ENCODE measurements around the gene BCL2.

The BCL2 gene

DNA sequence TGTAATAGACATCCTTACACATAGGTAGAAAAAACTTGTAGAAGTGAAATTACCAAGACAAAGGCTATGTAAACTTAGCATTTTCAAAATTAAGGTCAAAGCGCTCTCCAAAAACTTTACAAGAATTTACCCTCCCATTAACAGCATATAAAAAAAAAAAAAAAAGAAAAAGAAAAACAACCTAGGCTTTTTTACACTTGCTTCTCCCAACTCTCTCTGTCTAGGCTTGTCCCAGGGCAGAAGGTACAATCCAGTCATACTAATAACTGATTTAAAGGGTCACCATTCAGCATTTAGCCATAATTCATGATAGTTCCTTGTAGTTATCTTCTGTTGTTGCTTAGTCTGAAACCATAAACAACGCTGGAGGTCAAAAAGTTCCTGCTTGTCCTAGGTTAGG, 130.5 kb downstream of the BCL2 start:
- no peak overlapping the region for H3K27ac ChIP-seq

DNA sequence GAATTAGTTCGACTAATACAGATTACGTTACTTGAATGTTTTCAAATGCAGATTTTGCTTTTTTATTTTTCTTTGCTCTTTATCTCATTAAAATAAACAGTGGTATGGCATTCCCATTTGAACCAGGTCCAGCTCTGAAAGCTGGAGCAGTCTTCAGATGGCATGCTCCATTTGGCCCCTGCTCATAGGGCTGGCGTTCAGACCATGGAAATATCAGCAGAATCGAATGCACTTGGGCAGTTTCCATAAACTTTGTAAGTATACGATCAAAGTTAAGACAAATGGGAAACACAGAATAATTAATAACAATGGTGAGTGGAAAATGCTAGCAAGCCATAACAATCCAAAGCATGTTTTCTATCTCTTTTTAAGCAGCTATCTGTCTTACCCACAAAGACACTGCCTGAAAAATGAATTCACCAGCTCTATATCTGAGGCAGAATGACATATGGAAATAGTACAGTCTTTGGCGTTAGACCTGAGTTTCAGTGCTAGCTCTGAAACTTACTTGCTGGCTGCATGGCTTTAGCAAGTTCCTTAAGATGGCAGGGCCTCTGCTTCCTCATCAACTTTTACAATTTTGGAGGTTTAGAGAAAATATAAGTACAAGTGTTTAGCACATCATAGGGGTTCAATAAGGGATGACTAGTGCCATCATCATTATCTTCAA, 131.6 kb downstream of the BCL2 start:
- H3K36me3 ChIP-seq (ENCODE audit: insufficient read depth), result no peaks in the 10 kb centered on the region
- H3K79me2 ChIP-seq (ENCODE audit: insufficient read depth, low read depth), result peaks cover 38% of the 10 kb centered on the region
- TF ChIP-seq, protein P1, sequence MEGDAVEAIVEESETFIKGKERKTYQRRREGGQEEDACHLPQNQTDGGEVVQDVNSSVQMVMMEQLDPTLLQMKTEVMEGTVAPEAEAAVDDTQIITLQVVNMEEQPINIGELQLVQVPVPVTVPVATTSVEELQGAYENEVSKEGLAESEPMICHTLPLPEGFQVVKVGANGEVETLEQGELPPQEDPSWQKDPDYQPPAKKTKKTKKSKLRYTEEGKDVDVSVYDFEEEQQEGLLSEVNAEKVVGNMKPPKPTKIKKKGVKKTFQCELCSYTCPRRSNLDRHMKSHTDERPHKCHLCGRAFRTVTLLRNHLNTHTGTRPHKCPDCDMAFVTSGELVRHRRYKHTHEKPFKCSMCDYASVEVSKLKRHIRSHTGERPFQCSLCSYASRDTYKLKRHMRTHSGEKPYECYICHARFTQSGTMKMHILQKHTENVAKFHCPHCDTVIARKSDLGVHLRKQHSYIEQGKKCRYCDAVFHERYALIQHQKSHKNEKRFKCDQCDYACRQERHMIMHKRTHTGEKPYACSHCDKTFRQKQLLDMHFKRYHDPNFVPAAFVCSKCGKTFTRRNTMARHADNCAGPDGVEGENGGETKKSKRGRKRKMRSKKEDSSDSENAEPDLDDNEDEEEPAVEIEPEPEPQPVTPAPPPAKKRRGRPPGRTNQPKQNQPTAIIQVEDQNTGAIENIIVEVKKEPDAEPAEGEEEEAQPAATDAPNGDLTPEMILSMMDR (conservative IDR thresholded peaks at IDR 0.05; ENCODE audit: low read depth, low read length), result no peak
- H3K9ac ChIP-seq, result peak overlapping the region; percentile 16; the same call in 1 of the 2 replicates
- peak overlapping the region; percentile 51 for H3K27ac ChIP-seq
- H2AFZ ChIP-seq (ENCODE audit: low read depth), result peak overlapping the region; percentile 24; the same call in 1 of the 2 replicates
- no peaks in the 10 kb centered on the region for H4K20me1 ChIP-seq (ENCODE audit: insufficient read depth)
- no peaks in the 10 kb centered on the region for H3K27me3 ChIP-seq (ENCODE audit: insufficient read depth, low read depth)
- no peak overlapping the region for H3K4me3 ChIP-seq (IDR thresholded peaks at IDR 0.05; ENCODE audit: insufficient read depth, low read depth, low read length)
- H3K4me2 ChIP-seq, result peak overlapping the region; percentile 74
- H3K4me1 ChIP-seq (ENCODE audit: low read depth, poor library complexity, severe bottlenecking), result peaks cover 67% of the 10 kb centered on the region

More for the DNA sequence above, 130.5 kb downstream of the BCL2 start:
- no peaks in the 10 kb centered on the region for H3K27me3 ChIP-seq (ENCODE audit: insufficient read depth, low read depth)
- H3K4me3 ChIP-seq (IDR thresholded peaks at IDR 0.05; ENCODE audit: insufficient read depth, low read depth, low read length), result no peak overlapping the region
- H3K79me2 ChIP-seq (ENCODE audit: insufficient read depth, low read depth), result peaks cover 38% of the 10 kb centered on the region
- no peaks in the 10 kb centered on the region for H3K36me3 ChIP-seq (ENCODE audit: insufficient read depth)
- no peaks in the 10 kb centered on the region for H4K20me1 ChIP-seq (ENCODE audit: insufficient read depth)
- H2AFZ ChIP-seq (ENCODE audit: low read depth), result no peak overlapping the region
- H3K9ac ChIP-seq, result no peak overlapping the region
- TF ChIP-seq, protein P1 (conservative IDR thresholded peaks at IDR 0.05; ENCODE audit: low read depth, low read length), result no peak
- peaks cover 79% of the 10 kb centered on the region for H3K4me1 ChIP-seq (ENCODE audit: low read depth, poor library complexity, severe bottlenecking)
- peak overlapping the region; percentile 74; the same call in 1 of the 2 replicates for H3K4me2 ChIP-seq

DNA sequence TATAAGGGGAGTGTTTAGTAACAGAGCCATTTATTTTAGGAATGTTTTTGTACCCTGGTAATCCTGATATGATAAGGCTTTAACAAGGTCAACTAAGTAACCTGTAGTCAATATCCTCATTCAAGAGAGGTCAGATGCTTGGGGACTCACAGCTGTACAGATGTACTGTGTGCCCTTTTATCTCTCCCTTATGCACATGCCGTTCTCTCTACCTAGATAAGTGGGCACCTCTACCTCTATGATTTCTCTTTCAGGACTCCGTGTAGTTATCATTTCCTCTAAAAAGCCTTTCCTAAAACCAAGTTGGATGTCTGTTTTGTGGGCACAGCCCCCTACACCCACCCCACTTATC, 132.4 kb downstream of the BCL2 start:
- Histone ChIP-seq H3K36me3 (ENCODE audit: insufficient read depth) (no peaks in the 10 kb centered on the region), H3K79me2 (ENCODE audit: insufficient read depth, low read depth) (peaks cover 37% of the 10 kb centered on the region), H3K4me1 (ENCODE audit: low read depth, poor library complexity, severe bottlenecking) (peaks cover 60% of the 10 kb centered on the region), H2AFZ (ENCODE audit: low read depth) (no peak overlapping the region), H3K27ac (peak overlapping the region; percentile 51), H3K27me3 (ENCODE audit: insufficient read depth, low read depth) (no peaks in the 10 kb centered on the region), H3K4me3 (IDR thresholded peaks at IDR 0.05; ENCODE audit: insufficient read depth, low read depth, low read length) (no peak overlapping the region), H3K9ac (no peak overlapping the region), H3K4me2 (peak overlapping the region; percentile 74), H4K20me1 (ENCODE audit: insufficient read depth) (no peaks in the 10 kb centered on the region)
- TF ChIP-seq, protein P1 (conservative IDR thresholded peaks at IDR 0.05; ENCODE audit: low read depth, low read length), result no peak

DNA sequence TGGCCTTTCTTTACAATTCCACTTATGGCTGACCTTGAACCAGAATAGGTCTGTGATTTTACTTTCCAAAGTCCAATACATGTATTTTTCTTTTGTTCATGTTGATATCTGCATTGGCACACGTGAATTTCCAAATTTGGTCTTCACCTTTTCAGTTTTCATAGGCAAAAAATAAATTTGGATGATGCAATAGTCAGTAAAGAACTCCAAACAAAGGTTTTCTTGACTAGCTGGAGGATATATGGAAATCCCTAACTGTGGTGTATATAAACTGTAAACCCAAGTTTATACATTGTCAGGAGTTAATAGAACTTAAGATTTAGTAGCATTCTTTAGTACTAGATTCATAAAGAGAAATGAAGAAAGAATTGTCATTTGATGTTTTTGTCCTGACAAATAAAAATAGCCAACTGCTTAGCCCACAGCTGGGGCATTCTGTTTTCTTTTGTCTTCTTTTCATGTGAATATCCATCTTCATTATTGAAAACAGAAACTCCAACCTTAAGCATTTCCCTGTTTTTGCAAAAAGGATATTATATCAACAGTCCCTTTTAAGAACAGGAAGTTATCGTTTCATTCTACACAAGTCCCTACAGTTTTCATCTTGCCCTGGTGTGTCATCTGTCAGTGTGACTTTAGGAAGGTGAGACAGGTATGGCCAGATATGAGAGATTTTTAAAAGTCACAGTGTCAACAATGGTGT, 132.9 kb downstream of the BCL2 start:
- H3K27ac ChIP-seq, result peak overlapping the region; percentile 51; the same call in 1 of the 2 replicates
- H3K27me3 ChIP-seq (ENCODE audit: insufficient read depth, low read depth), result no peaks in the 10 kb centered on the region
- peaks cover 55% of the 10 kb centered on the region for H3K4me1 ChIP-seq (ENCODE audit: low read depth, poor library complexity, severe bottlenecking)
- H3K4me3 ChIP-seq (IDR thresholded peaks at IDR 0.05; ENCODE audit: insufficient read depth, low read depth, low read length), result no peak overlapping the region
- peaks cover 31% of the 10 kb centered on the region for H3K79me2 ChIP-seq (ENCODE audit: insufficient read depth, low read depth)
- no peak overlapping the region for H2AFZ ChIP-seq (ENCODE audit: low read depth)
- no peak overlapping the region for H3K9ac ChIP-seq
- peak overlapping the region; percentile 74 for H3K4me2 ChIP-seq
- no peaks in the 10 kb centered on the region for H3K36me3 ChIP-seq (ENCODE audit: insufficient read depth)
- H4K20me1 ChIP-seq (ENCODE audit: insufficient read depth), result no peaks in the 10 kb centered on the region
- TF ChIP-seq, protein P1 (conservative IDR thresholded peaks at IDR 0.05; ENCODE audit: low read depth, low read length), result no peak

Measured in KMS-11 (cell line).